GM23338 (cell line): ENCODE measurements around the gene TOP1. TPM values are rescaled to one million over a fixed set of nuclear protein-coding genes. Genes with fewer than 3 reads are reported as not detected.

ENCODE experiments used
- ATAC-seq: fragments of 200-7000 bp; cut with Tn5 transposase; 3 replicates; pipeline ENCODE4 v1.9.1; 2020
- DNase-seq: peaks from one replicate; pipeline ENCODE4 v3.0.0-alpha.2; 2015; ENCODE audit warnings: low spot score
- H2AFZ ChIP-seq: fragments of 200-600 bp; sonication (generic); 2 replicates; pipeline ENCODE4 v1.8.0; 2016; ENCODE audit warnings: antibody characterized with exemption, mild to moderate bottlenecking, moderate library complexity
- H3F3A ChIP-seq: fragments of 200-600 bp; sonication (generic); replicated peaks from 2 replicates; pipeline ENCODE4 v1.8.0; 2017; ENCODE audit warnings: antibody characterized with exemption, mixed run types, low read depth
- H3K27ac ChIP-seq: fragments of 200-600 bp; sonication (generic); 2 replicates; pipeline ENCODE4 v1.6.1; 2016; ENCODE audit warnings: low read depth
- H3K27me3 ChIP-seq: fragments of 200-600 bp; sonication (generic); 2 replicates; pipeline ENCODE4 v1.8.0; 2016; ENCODE audit warnings: mild to moderate bottlenecking, mixed run types, moderate library complexity; ENCODE audit not compliant: insufficient read depth
- H3K36me3 ChIP-seq: fragments of 200-600 bp; sonication (generic); 2 replicates; pipeline ENCODE4 v1.8.0; 2016; ENCODE audit warnings: mild to moderate bottlenecking; ENCODE audit not compliant: insufficient read depth
- H3K4me1 ChIP-seq: fragments of 200-600 bp; sonication (generic); 2 replicates; pipeline ENCODE4 v1.8.0; 2016; ENCODE audit warnings: mild to moderate bottlenecking, moderate library complexity; ENCODE audit not compliant: insufficient read depth
- H3K4me2 ChIP-seq: fragments of 200-600 bp; sonication (generic); 2 replicates; pipeline ENCODE4 v1.7.1; 2017; ENCODE audit warnings: mixed run types
- H3K4me3 ChIP-seq: fragments of 200-600 bp; sonication (generic); 2 replicates; pipeline ENCODE4 v1.6.1; 2016; ENCODE audit warnings: mixed run types
- H3K79me2 ChIP-seq: fragments of 200-600 bp; sonication (generic); replicated peaks from 2 replicates; pipeline ENCODE4 v1.8.0; 2017; ENCODE audit warnings: mild to moderate bottlenecking; ENCODE audit not compliant: insufficient read depth
- H3K9me2 ChIP-seq: fragments of 200-600 bp; sonication (generic); 2 replicates; pipeline ENCODE4 v1.8.0; 2017; ENCODE audit not compliant: insufficient read depth
- H4K20me1 ChIP-seq: fragments of 200-600 bp; sonication (generic); replicated peaks from 2 replicates; pipeline ENCODE4 v1.8.0; 2017; ENCODE audit warnings: mild to moderate bottlenecking; ENCODE audit not compliant: insufficient read depth
- H3K27ac Mint-ChIP-seq: 2 replicates; pipeline ENCODE4 v1.8.0; 2020; ENCODE audit warnings: inconsistent platforms, mild to moderate bottlenecking, moderate library complexity, mixed read lengths
- H3K27me3 Mint-ChIP-seq: 3 replicates; pipeline ENCODE4 v1.8.0; 2022; ENCODE audit warnings: low read depth, mild to moderate bottlenecking, moderate library complexity, mixed read lengths, inconsistent platforms; ENCODE audit not compliant: insufficient read depth, poor library complexity
- H3K36me3 Mint-ChIP-seq: 3 replicates; pipeline ENCODE4 v1.8.0; 2021; ENCODE audit warnings: low read depth, mild to moderate bottlenecking, inconsistent platforms, moderate library complexity, mixed read lengths
- H3K4me1 Mint-ChIP-seq: 3 replicates; pipeline ENCODE4 v1.8.0; 2020; ENCODE audit warnings: mild to moderate bottlenecking, inconsistent platforms, mixed read lengths
- H3K4me3 Mint-ChIP-seq: 3 replicates; pipeline ENCODE4 v1.8.0; 2021; ENCODE audit warnings: moderate library complexity, mild to moderate bottlenecking, inconsistent platforms, mixed read lengths
- H3K9me3 Mint-ChIP-seq: 3 replicates; pipeline ENCODE4 v1.8.0; 2020; ENCODE audit warnings: moderate library complexity, mild to moderate bottlenecking, inconsistent platforms, mixed read lengths
- CREB1 ChIP-seq: fragments of 250-450 bp; sonication (Bioruptor Pico); IDR thresholded peaks from 2 replicates; pipeline ENCODE4 v1.5.0; 2020; ENCODE audit warnings: low read depth, mild to moderate bottlenecking, moderate library complexity
- CTCF ChIP-seq, 2 experiments: fragments of 200-600 bp in 1 of 2; sonication (generic) in 1 of 2; conservative IDR thresholded peaks; 2 replicates each; pipeline versions ENCODE4 v1.5.1 to v1.6.1; 2016 to 2017; ENCODE audit warnings: antibody characterized with exemption in 2 of 2, low read depth in 2 of 2, mild to moderate bottlenecking in 2 of 2, moderate library complexity in 1 of 2
- ETS1 ChIP-seq: IDR thresholded peaks from 2 replicates; pipeline ENCODE4 v1.6.1; 2016; ENCODE audit warnings: antibody characterized with exemption
- EZH2 ChIP-seq: fragments of 200-600 bp; sonication (generic); IDR thresholded peaks from one replicate; pipeline ENCODE4 v1.8.0; 2017; ENCODE audit warnings: antibody characterized with exemption, mild to moderate bottlenecking, low read depth; ENCODE audit not compliant: unreplicated experiment
- NANOG ChIP-seq: IDR thresholded peaks from 2 replicates; pipeline ENCODE4 v1.6.1; 2016; ENCODE audit warnings: antibody characterized with exemption, borderline replicate concordance
- POLR2AphosphoS5 ChIP-seq: IDR thresholded peaks from 2 replicates; pipeline ENCODE4 v1.6.1; 2016; ENCODE audit warnings: antibody characterized with exemption, low read depth
- STAT1 ChIP-seq: IDR thresholded peaks from one replicate; pipeline ENCODE4 v1.6.1; 2016; ENCODE audit warnings: antibody characterized with exemption; ENCODE audit not compliant: unreplicated experiment
- ZNF114 ChIP-seq: fragments of 250-450 bp; sonication (Bioruptor Pico); IDR thresholded peaks from 2 replicates; pipeline ENCODE4 v1.5.0; 2020; ENCODE audit warnings: mild to moderate bottlenecking, moderate library complexity
- ZNF462 ChIP-seq: fragments of 250-450 bp; sonication (Bioruptor Pico); IDR thresholded peaks from 2 replicates; pipeline ENCODE4 v1.5.0; 2020; ENCODE audit warnings: mild to moderate bottlenecking, moderate library complexity
- polyA plus RNA-seq: library from polyadenylated mRNA; unstranded; fragments of >200 nt; fragmentation: Nextera tagmentation; extraction: Ambion mirVana; gene quantifications from 2 replicates; pipeline ENCODE4 v1.2.1, GENCODE V29; 2016
- total RNA-seq: library from RNA; depleted of rRNA; stranded (reverse); fragments of >200 nt; shearing (Covaris generic); gene quantifications from 2 replicates; pipeline ENCODE4 v1.2.3, GENCODE V29; 2014

TOP1 gene
- total and polyA plus RNA-seq, 2 experiments from 2014 or later, result 62.4 to 101 TPM

- no peak for TF ChIP-seq ZNF462 (CRISPR knock-in tag)
- no peak for TF ChIP-seq STAT1
Measured at GRCh38 chr20:41160686-41161085, 132.1 kb downstream of the TOP1 start (continued).

GRCh38 chr20:41161886-41162285, 133.3 kb downstream of the TOP1 start:
- no peak overlapping the region for H3K27ac Mint-ChIP-seq
- H3K79me2 ChIP-seq, result peaks cover 32% of the 10 kb centered on the region
- H3K9me2 ChIP-seq, result no peaks in the 10 kb centered on the region
- H3K4me1 Mint-ChIP-seq, result peaks cover 15% of the 10 kb centered on the region
- H3F3A ChIP-seq, result no peaks in the 10 kb centered on the region
- peaks cover 5% of the 10 kb centered on the region for H3K27me3 Mint-ChIP-seq
- no peak for DNase-seq
- no peak overlapping the region for H2AFZ ChIP-seq
- peaks cover 30% of the 10 kb centered on the region for H4K20me1 ChIP-seq
- no peak overlapping the region for H3K4me2 ChIP-seq
- no peaks in the 10 kb centered on the region for H3K4me1 ChIP-seq
- TF ChIP-seq NANOG, result no peak
- H3K36me3 ChIP-seq, result peaks cover 15% of the 10 kb centered on the region; the same call in 1 of the 2 replicates
- no peaks in the 10 kb centered on the region for H3K9me3 Mint-ChIP-seq
- no peak; the same call in 2 of the 3 replicates for ATAC-seq
- no peak overlapping the region for H3K27ac ChIP-seq
- H3K27me3 ChIP-seq, result no peaks in the 10 kb centered on the region
- peaks cover 71% of the 10 kb centered on the region for H3K36me3 Mint-ChIP-seq
- H3K4me3 Mint-ChIP-seq, result no peak overlapping the region
- H3K4me3 ChIP-seq, result no peak overlapping the region

GRCh38 chr20:41162396-41162795, 133.8 kb downstream of the TOP1 start:
- peaks cover 76% of the 10 kb centered on the region for H3K36me3 Mint-ChIP-seq
- peaks cover 26% of the 10 kb centered on the region for H4K20me1 ChIP-seq
- no peak for ATAC-seq
- TF ChIP-seq ETS1, result no peak
- TF ChIP-seq EZH2, result no peak
- no peak for TF ChIP-seq STAT1
- no peak for TF ChIP-seq ZNF114 (CRISPR knock-in tag)
- no peak for TF ChIP-seq CTCF (conservative IDR thresholded peaks at IDR 0.05; ENCODE audit: low read depth in 2 of 2)
- no peak for TF ChIP-seq POLR2AphosphoS5
- TF ChIP-seq CREB1, result no peak

More at GRCh38 chr20:41162396-41162795, 133.8 kb downstream of the TOP1 start:
- Mint-ChIP-seq H3K27me3 (peaks cover 5% of the 10 kb centered on the region), H3K9me3 (no peaks in the 10 kb centered on the region), H3K4me3 (no peak overlapping the region), H3K4me1 (peaks cover 10% of the 10 kb centered on the region), H3K27ac (no peak overlapping the region)
- Histone ChIP-seq H3K79me2 (peaks cover 27% of the 10 kb centered on the region), H3K4me1 (no peaks in the 10 kb centered on the region), H3K27ac (no peak overlapping the region), H3K27me3 (no peaks in the 10 kb centered on the region), H3F3A (no peaks in the 10 kb centered on the region), H3K9me2 (no peaks in the 10 kb centered on the region), H3K36me3 (peaks cover 15% of the 10 kb centered on the region; the same call in 1 of the 2 replicates), H3K4me3 (no peak overlapping the region), H3K4me2 (no peak overlapping the region), H2AFZ (no peak overlapping the region)
- DNase-seq, result no peak
